WTC11 (cell line): Measurements from ENCODE around the gene PIK3R4. TPM values are rescaled to one million over a fixed set of nuclear protein-coding genes. Genes with fewer than 3 reads are reported as not detected.

Experiments
- ATAC-seq: fragments of 200-7000 bp; cut with Tn5 transposase; 2 replicates; pipeline ENCODE4 v1.10.0; 2021; ENCODE audit warnings: mild to moderate bottlenecking, moderate library complexity
- CTCF ChIA-PET: fragments of 300-600 bp; sonication (Branson Sonifier 250); formaldehyde crosslinking; loops from one replicate; lab custom pipeline; 2021; ENCODE audit warnings: antibody characterized with exemption; lab: Charles Lee
- POLR2A ChIA-PET: fragments of 350-600 bp; sonication (Branson Sonifier 250); formaldehyde crosslinking; loops from one replicate; lab custom pipeline; 2021; ENCODE audit warnings: antibody characterized with exemption; lab: Charles Lee
- DNase-seq: peaks from one replicate; pipeline ENCODE4 v3.0.0; 2021; ENCODE audit warnings: low spot score
- H3K27ac Mint-ChIP-seq: 2 replicates; pipeline ENCODE4 v1.8.0; 2021; ENCODE audit warnings: mixed read lengths
- H3K27me3 Mint-ChIP-seq: 2 replicates; pipeline ENCODE4 v1.8.0; 2021; ENCODE audit warnings: low read depth, mild to moderate bottlenecking, moderate library complexity, mixed read lengths
- H3K36me3 Mint-ChIP-seq: 2 replicates; pipeline ENCODE4 v1.8.0; 2021; ENCODE audit warnings: mixed read lengths
- H3K4me1 Mint-ChIP-seq: 2 replicates; pipeline ENCODE4 v1.8.0; 2022; ENCODE audit warnings: mixed read lengths
- H3K4me3 Mint-ChIP-seq: 2 replicates; pipeline ENCODE4 v1.8.0; 2021; ENCODE audit warnings: mild to moderate bottlenecking, moderate library complexity, mixed read lengths
- H3K9me3 Mint-ChIP-seq: 2 replicates; pipeline ENCODE4 v1.8.0; 2021; ENCODE audit warnings: mixed read lengths
- EMX1 ChIP-seq: fragments of 250-450 bp; sonication (Bioruptor Pico); IDR thresholded peaks from 2 replicates; pipeline ENCODE4 v1.8.0; 2021; ENCODE audit warnings: mild to moderate bottlenecking
- GABPB1 ChIP-seq: sonication (generic); formaldehyde crosslinking; IDR thresholded peaks from 2 replicates; pipeline ENCODE4 v1.8.1; 2023; ENCODE audit warnings: mild to moderate bottlenecking, missing genetic modification reagents
- HMGA2 ChIP-seq: fragments of 250-450 bp; sonication (Bioruptor Pico); IDR thresholded peaks from 2 replicates; pipeline ENCODE4 v1.4.0; 2021; ENCODE audit warnings: mild to moderate bottlenecking, moderate library complexity
- JUN ChIP-seq: sonication (generic); formaldehyde crosslinking; IDR thresholded peaks from 2 replicates; pipeline ENCODE4 v1.8.0; 2023; ENCODE audit warnings: mild to moderate bottlenecking, missing genetic modification reagents
- MXD4 ChIP-seq: fragments of 250-450 bp; sonication (Bioruptor Pico); IDR thresholded peaks from 2 replicates; pipeline ENCODE4 v1.8.0; 2021; ENCODE audit warnings: mild to moderate bottlenecking, moderate library complexity, borderline replicate concordance
- NFATC4 ChIP-seq: fragments of 250-450 bp; sonication (Bioruptor Pico); IDR thresholded peaks from 2 replicates; pipeline ENCODE4 v1.9.0; 2021; ENCODE audit warnings: mild to moderate bottlenecking
- NFE2L1 ChIP-seq: sonication (generic); formaldehyde crosslinking; IDR thresholded peaks from 2 replicates; pipeline ENCODE4 v1.8.1; 2023; ENCODE audit warnings: missing genetic modification reagents
- NR1H2 ChIP-seq: sonication (generic); formaldehyde crosslinking; IDR thresholded peaks from 2 replicates; pipeline ENCODE4 v1.9.0; 2021; ENCODE audit warnings: mild to moderate bottlenecking, moderate library complexity, missing genetic modification reagents
- NR3C1 ChIP-seq: sonication (generic); formaldehyde crosslinking; conservative IDR thresholded peaks from 2 replicates; pipeline ENCODE4 v1.8.1; 2023; ENCODE audit warnings: low read depth, mild to moderate bottlenecking, missing genetic modification reagents
- OVOL2 ChIP-seq: fragments of 250-450 bp; sonication (Bioruptor Pico); IDR thresholded peaks from 2 replicates; pipeline ENCODE4 v1.9.0; 2021; ENCODE audit warnings: mild to moderate bottlenecking, borderline replicate concordance
- TCF7 ChIP-seq: sonication (generic); formaldehyde crosslinking; IDR thresholded peaks from 2 replicates; pipeline ENCODE4 v1.8.0; 2022; ENCODE audit warnings: mild to moderate bottlenecking, low read depth, missing genetic modification reagents, moderate library complexity
- TEAD4 ChIP-seq: sonication (generic); formaldehyde crosslinking; IDR thresholded peaks from 2 replicates; pipeline ENCODE4 v1.8.0; 2022; ENCODE audit warnings: mild to moderate bottlenecking, missing genetic modification reagents
- TP53 ChIP-seq: sonication (generic); formaldehyde crosslinking; IDR thresholded peaks from 2 replicates; pipeline ENCODE4 v1.8.1; 2023; ENCODE audit warnings: mild to moderate bottlenecking, missing genetic modification reagents
- ZNF396 ChIP-seq: fragments of 250-450 bp; sonication (Bioruptor Pico); IDR thresholded peaks from 2 replicates; pipeline ENCODE4 v1.8.0; 2021; ENCODE audit warnings: mild to moderate bottlenecking, moderate library complexity, borderline replicate concordance
- ZNF423 ChIP-seq: fragments of 250-450 bp; sonication (Bioruptor Pico); IDR thresholded peaks from 2 replicates; pipeline ENCODE4 v2.1.2; 2022; ENCODE audit warnings: mild to moderate bottlenecking, moderate library complexity
- total RNA-seq: library from RNA; stranded (reverse); gene quantifications from 3 replicates; pipeline ENCODE4 v1.2.3, GENCODE V29; 2021
- TF ChIP-seq, protein P1 (sequence below): sonication (generic); formaldehyde crosslinking; IDR thresholded peaks from 2 replicates; pipeline ENCODE4 v1.8.1; 2023; ENCODE audit warnings: mild to moderate bottlenecking, missing genetic modification reagents, moderate library complexity
- TF ChIP-seq, protein P2 (sequence below): sonication (generic); formaldehyde crosslinking; IDR thresholded peaks from 2 replicates; pipeline ENCODE4 v1.8.1; 2022; ENCODE audit warnings: mild to moderate bottlenecking, moderate library complexity, missing genetic modification reagents
- TF ChIP-seq, protein P3 (sequence below): sonication (generic); formaldehyde crosslinking; IDR thresholded peaks from 2 replicates; pipeline ENCODE4 v1.8.1; 2022; ENCODE audit warnings: low read depth, missing genetic modification reagents, borderline replicate concordance
- TF ChIP-seq, protein P4 (sequence below): fragments of 250-450 bp; sonication (Bioruptor Pico); IDR thresholded peaks from 2 replicates; pipeline ENCODE4 v1.9.0; 2021; ENCODE audit warnings: moderate library complexity, mild to moderate bottlenecking, inconsistent platforms, borderline replicate concordance
- TF ChIP-seq, protein P5 (sequence below): sonication (generic); formaldehyde crosslinking; IDR thresholded peaks from 2 replicates; pipeline ENCODE4 v1.8.1; 2023; ENCODE audit warnings: mild to moderate bottlenecking, moderate library complexity, missing genetic modification reagents
- TF ChIP-seq, protein P6 (sequence below): sonication (generic); formaldehyde crosslinking; IDR thresholded peaks from 2 replicates; pipeline ENCODE4 v1.8.1; 2023; ENCODE audit warnings: mild to moderate bottlenecking, missing genetic modification reagents
- TF ChIP-seq, protein P7 (sequence below): sonication (generic); formaldehyde crosslinking; IDR thresholded peaks from 2 replicates; pipeline ENCODE4 v1.8.1; 2023; ENCODE audit warnings: mild to moderate bottlenecking, missing genetic modification reagents, moderate library complexity
- TF ChIP-seq, protein P8 (sequence below): sonication (generic); formaldehyde crosslinking; IDR thresholded peaks from 2 replicates; pipeline ENCODE4 v1.8.1; 2022; ENCODE audit warnings: missing genetic modification reagents, borderline replicate concordance

Gene PIK3R4
- total RNA-seq, 1 experiment from 2014 or later, result 41.5 TPM

DNA sequence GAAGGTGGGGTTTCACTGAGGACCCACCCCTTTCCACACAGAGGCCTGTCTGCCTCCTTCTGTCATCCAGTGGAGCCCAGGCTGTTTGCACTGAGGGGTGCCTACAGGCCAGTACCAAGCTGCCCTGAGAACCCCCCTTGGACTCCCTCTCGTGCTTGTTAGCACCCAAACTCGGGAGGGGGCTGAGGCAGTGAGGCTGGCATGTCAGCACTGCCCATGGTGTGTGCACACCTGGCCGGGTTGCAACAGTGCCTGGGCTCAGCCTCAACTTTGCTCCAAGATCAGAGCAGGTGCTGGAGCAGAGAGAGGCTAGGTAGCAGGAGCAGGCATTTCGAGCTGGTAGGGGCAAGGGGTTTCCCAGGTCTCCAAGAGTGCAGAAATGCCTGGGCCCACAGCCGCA, 90.0 kb downstream of the PIK3R4 start:
- ChIA-PET POLR2A (no interaction called here), CTCF (interaction anchor here (1.4 kb wide), 1 partner anchor 381 kb away, joined by 4 read pairs; no protein-coding TSS in a partner anchor)
- no peak for ATAC-seq
- TF ChIP-seq TEAD4 (no peak), TCF7 (CRISPR knock-in tag) (no peak), JUN (CRISPR knock-in tag) (no peak), ZNF396 (no peak), GABPB1 (no peak), TP53 (CRISPR knock-in tag) (no peak), NR3C1 (CRISPR knock-in tag) (no peak), OVOL2 (CRISPR knock-in tag) (no peak), NFE2L1 (CRISPR knock-in tag) (no peak), HMGA2 (CRISPR knock-in tag) (no peak), EMX1 (CRISPR knock-in tag) (no peak)
- TF ChIP-seq, protein P1, sequence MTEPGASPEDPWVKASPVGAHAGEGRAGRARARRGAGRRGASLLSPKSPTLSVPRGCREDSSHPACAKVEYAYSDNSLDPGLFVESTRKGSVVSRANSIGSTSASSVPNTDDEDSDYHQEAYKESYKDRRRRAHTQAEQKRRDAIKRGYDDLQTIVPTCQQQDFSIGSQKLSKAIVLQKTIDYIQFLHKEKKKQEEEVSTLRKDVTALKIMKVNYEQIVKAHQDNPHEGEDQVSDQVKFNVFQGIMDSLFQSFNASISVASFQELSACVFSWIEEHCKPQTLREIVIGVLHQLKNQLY (CRISPR knock-in tag), result no peak
- TF ChIP-seq, protein P2, sequence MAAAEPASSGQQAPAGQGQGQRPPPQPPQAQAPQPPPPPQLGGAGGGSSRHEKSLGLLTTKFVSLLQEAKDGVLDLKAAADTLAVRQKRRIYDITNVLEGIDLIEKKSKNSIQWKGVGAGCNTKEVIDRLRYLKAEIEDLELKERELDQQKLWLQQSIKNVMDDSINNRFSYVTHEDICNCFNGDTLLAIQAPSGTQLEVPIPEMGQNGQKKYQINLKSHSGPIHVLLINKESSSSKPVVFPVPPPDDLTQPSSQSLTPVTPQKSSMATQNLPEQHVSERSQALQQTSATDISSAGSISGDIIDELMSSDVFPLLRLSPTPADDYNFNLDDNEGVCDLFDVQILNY, result no peak
- TF ChIP-seq, protein P3, sequence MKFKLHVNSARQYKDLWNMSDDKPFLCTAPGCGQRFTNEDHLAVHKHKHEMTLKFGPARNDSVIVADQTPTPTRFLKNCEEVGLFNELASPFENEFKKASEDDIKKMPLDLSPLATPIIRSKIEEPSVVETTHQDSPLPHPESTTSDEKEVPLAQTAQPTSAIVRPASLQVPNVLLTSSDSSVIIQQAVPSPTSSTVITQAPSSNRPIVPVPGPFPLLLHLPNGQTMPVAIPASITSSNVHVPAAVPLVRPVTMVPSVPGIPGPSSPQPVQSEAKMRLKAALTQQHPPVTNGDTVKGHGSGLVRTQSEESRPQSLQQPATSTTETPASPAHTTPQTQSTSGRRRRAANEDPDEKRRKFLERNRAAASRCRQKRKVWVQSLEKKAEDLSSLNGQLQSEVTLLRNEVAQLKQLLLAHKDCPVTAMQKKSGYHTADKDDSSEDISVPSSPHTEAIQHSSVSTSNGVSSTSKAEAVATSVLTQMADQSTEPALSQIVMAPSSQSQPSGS, result no peak
- no peak for DNase-seq
- peaks cover 8% of the 10 kb centered on the region for H3K36me3 Mint-ChIP-seq
- H3K4me3 Mint-ChIP-seq, result no peak overlapping the region
- H3K4me1 Mint-ChIP-seq, result no peaks in the 10 kb centered on the region; the same call in 1 of the 2 replicates
- H3K9me3 Mint-ChIP-seq, result peaks cover 3% of the 10 kb centered on the region; the same call in 1 of the 2 replicates
- H3K27ac Mint-ChIP-seq, result no peak overlapping the region
- H3K27me3 Mint-ChIP-seq, result no peaks in the 10 kb centered on the region; the same call in 1 of the 2 replicates

DNA sequence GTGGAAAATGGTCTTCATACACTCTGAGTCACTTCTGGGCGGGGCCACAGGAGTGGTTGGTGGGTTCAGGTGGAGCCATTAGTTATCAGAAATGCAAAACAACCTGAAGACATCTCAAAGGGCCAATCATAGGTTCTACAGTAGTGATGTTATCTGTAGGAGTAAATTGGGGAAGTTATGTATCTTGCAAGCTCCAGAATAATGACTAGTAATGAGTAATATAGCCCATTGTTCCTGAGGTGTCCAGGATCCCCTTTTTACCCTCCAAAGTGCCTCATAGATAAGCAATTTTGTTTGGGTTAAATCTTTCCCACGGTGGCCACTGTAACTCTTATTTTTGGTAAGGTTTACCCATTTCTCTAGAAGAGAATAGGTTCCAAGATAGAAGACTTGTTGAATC, 91.7 kb downstream of the PIK3R4 start:
- Mint-ChIP-seq H3K4me3 (no peak overlapping the region), H3K4me1 (no peaks in the 10 kb centered on the region; the same call in 1 of the 2 replicates), H3K27me3 (no peaks in the 10 kb centered on the region; the same call in 1 of the 2 replicates), H3K9me3 (peaks cover 3% of the 10 kb centered on the region; the same call in 1 of the 2 replicates), H3K27ac (no peak overlapping the region), H3K36me3 (peaks cover 8% of the 10 kb centered on the region)
- ATAC-seq (no peak), DNase-seq (no peak)
- ChIA-PET POLR2A (no interaction called here), CTCF (no interaction called here)
- TF ChIP-seq, protein P4, sequence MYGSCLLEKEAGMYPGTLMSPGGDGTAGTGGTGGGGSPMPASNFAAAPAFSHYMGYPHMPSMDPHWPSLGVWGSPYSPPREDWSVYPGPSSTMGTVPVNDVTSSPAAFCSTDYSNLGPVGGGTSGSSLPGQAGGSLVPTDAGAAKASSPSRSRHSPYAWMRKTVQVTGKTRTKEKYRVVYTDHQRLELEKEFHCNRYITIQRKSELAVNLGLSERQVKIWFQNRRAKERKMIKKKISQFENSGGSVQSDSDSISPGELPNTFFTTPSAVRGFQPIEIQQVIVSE (CRISPR knock-in tag), result no peak
- TF ChIP-seq, protein P5, sequence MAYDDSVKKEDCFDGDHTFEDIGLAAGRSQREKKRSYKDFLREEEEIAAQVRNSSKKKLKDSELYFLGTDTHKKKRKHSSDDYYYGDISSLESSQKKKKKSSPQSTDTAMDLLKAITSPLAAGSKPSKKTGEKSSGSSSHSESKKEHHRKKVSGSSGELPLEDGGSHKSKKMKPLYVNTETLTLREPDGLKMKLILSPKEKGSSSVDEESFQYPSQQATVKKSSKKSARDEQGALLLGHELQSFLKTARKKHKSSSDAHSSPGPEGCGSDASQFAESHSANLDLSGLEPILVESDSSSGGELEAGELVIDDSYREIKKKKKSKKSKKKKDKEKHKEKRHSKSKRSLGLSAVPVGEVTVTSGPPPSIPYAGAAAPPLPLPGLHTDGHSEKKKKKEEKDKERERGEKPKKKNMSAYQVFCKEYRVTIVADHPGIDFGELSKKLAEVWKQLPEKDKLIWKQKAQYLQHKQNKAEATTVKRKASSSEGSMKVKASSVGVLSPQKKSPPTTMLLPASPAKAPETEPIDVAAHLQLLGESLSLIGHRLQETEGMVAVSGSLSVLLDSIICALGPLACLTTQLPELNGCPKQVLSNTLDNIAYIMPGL (CRISPR knock-in tag), result no peak
- TF ChIP-seq ZNF423 (CRISPR knock-in tag), result no peak

DNA sequence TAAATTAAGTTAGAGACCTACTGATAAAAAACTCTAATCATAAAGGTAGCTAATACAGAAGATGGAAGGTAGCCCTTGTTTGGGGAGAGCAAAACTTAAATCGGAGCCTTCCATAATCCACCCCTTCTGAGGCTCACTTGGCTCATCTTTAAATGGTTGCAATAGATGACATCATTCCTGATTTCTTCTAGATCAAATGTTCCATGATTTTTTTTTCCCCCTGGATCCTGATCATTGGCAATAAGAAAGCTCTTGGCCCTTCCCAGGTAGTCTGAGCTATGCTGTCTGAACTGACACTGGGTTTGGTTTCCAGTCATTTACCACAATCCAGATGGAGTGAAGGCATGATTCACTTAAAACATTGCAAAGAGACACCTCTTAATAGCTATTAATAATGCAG, 92.5 kb downstream of the PIK3R4 start:
- ChIA-PET POLR2A (no interaction called here), CTCF (interaction anchor here (0.9 kb wide), 1 partner anchor 378 kb away, joined by 3 read pairs; no protein-coding TSS in a partner anchor)
- Mint-ChIP-seq H3K4me1 (no peaks in the 10 kb centered on the region; the same call in 1 of the 2 replicates), H3K4me3 (no peak overlapping the region), H3K27me3 (no peaks in the 10 kb centered on the region; the same call in 1 of the 2 replicates), H3K27ac (no peak overlapping the region), H3K36me3 (peaks cover 8% of the 10 kb centered on the region), H3K9me3 (peaks cover 3% of the 10 kb centered on the region; the same call in 1 of the 2 replicates)
- DNase-seq, result no peak
- ATAC-seq, result no peak
- TF ChIP-seq NFATC4 (no peak), EMX1 (CRISPR knock-in tag) (no peak), MXD4 (CRISPR knock-in tag) (no peak), TCF7 (CRISPR knock-in tag) (no peak), NR1H2 (CRISPR knock-in tag) (no peak)
- TF ChIP-seq, protein P6, sequence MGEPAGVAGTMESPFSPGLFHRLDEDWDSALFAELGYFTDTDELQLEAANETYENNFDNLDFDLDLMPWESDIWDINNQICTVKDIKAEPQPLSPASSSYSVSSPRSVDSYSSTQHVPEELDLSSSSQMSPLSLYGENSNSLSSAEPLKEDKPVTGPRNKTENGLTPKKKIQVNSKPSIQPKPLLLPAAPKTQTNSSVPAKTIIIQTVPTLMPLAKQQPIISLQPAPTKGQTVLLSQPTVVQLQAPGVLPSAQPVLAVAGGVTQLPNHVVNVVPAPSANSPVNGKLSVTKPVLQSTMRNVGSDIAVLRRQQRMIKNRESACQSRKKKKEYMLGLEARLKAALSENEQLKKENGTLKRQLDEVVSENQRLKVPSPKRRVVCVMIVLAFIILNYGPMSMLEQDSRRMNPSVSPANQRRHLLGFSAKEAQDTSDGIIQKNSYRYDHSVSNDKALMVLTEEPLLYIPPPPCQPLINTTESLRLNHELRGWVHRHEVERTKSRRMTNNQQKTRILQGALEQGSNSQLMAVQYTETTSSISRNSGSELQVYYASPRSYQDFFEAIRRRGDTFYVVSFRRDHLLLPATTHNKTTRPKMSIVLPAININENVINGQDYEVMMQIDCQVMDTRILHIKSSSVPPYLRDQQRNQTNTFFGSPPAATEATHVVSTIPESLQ (CRISPR knock-in tag), result no peak
- TF ChIP-seq, protein P7, sequence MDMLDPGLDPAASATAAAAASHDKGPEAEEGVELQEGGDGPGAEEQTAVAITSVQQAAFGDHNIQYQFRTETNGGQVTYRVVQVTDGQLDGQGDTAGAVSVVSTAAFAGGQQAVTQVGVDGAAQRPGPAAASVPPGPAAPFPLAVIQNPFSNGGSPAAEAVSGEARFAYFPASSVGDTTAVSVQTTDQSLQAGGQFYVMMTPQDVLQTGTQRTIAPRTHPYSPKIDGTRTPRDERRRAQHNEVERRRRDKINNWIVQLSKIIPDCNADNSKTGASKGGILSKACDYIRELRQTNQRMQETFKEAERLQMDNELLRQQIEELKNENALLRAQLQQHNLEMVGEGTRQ (CRISPR knock-in tag), result no peak
- TF ChIP-seq, protein P8, sequence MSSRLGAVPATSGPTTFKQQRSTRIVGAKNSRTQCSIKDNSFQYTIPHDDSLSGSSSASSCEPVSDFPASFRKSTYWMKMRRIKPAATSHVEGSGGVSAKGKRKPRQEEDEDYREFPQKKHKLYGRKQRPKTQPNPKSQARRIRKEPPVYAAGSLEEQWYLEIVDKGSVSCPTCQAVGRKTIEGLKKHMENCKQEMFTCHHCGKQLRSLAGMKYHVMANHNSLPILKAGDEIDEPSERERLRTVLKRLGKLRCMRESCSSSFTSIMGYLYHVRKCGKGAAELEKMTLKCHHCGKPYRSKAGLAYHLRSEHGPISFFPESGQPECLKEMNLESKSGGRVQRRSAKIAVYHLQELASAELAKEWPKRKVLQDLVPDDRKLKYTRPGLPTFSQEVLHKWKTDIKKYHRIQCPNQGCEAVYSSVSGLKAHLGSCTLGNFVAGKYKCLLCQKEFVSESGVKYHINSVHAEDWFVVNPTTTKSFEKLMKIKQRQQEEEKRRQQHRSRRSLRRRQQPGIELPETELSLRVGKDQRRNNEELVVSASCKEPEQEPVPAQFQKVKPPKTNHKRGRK, result no peak
